HG03439 (cell line): ENCODE results near the gene CYB5R4.

Experiments
- ATAC-seq: cut with Tn5 transposase; IDR thresholded peaks from one replicate; pipeline ENCODE4 v1.9.1; 2021; ENCODE audit warnings: mild to moderate bottlenecking, moderate library complexity; ENCODE audit not compliant: unreplicated experiment

Gene CYB5R4

DNA sequence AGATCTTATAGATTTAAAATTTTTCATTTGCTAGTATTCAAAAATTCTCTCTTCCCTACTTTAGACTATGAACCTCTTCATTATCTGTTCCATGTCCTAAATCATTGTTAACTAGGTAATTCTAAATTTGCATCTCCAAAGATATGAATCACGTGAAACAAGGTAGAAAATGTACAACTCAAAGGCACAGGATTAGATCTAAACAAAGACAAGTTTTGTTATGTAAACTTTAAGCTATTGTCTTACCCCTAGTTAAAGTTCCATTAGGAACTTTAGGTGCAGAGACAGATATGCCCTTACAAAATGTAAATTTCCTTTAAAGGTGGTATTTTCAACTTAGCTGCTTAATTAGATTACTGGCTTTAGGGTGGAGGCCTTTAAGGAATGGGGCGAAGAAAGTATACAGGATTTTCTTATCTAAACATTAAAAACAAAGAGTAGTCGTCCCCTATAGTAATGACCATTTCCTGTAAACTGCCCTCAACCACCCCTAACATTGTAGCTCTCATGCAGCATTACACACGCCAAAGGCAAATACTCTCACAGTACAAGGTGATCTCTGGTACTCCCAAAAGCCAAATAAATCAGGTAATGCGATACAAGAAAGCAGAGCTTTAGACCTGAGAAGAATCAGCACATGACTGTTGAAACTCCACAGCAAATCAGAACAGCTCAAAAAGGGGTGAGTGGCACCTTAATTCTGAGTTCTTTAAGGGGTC lies 116.7 kb downstream of the CYB5R4 start:
- no peak for ATAC-seq

DNA sequence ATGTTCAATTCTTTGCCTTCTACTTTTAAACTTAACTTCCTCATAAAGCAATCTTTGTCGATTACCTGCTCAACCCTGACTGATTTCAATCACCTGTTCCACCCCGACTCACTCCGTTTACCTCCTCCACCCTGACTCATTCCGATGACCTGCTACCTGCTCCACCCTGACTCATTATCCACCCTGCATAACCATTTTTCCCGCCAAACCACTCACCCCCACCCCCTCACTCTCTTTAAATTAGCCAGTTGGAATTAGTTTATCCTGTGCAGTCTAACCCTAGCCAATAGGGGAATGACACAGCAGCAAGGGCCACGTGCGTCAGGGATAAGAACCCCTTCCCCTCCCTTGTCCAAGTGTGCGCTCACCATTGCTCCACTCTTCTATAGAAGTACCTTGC lies 117.4 kb downstream of the CYB5R4 start:
- no peak for ATAC-seq

DNA sequence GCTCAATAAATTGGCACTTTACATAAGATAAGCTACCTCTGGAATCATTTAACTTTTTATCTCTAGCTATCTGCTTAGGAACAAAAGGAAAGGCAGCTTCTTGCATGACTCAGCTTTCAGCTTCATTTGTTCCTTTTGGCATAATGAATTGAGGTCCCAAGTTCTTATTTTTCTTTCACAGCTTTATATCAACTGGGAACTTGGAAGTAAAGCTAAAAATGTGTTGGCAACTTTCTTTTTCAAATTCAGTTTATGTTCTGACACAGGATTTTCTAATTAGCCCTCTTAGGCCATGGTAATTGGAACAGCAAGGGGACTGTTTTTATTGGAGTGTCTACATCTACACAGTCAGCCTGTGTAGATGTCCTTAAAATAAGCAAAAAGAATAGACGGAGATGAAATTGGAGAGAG lies 118.8 kb downstream of the CYB5R4 start:
- no peak for ATAC-seq

DNA sequence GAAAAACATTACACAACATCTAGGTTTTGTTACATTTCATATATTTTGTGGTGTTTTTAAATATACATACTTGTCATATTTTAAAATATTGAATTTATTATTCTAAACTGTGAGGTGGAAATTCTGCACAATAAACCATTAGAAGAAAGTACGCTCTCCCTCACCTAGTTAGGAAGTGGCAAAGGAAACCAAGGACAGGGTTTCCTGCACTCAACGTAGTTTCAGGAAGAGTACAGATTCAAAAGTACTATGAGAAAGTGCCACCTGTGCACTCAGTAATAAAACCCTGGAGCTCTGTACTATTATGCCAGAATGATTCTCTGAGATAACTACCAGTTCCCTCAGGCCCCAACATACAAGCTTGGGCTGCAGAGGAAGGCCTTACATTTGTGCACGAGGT lies 119.5 kb downstream of the CYB5R4 start:
- ATAC-seq: no peak

DNA sequence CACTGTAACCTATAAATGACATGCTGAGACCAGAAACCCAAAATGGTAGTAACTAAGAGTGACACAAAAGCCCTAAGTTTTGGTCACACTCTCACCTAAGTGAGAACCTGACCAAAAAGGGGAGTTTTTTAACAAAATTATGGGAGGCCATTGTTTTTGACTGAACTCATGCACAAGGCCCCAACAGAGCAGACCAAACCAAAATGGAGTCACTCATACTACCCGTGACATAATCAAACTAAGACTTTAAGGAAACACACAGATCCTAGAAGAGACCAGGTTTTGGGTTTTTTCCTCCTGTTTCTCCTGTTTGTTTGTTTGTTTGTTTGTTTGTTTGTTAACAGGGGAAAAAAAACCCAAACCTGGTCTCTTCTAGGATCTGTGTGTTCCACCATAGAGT lies 124.9 kb downstream of the CYB5R4 start:
- no peak for ATAC-seq

DNA sequence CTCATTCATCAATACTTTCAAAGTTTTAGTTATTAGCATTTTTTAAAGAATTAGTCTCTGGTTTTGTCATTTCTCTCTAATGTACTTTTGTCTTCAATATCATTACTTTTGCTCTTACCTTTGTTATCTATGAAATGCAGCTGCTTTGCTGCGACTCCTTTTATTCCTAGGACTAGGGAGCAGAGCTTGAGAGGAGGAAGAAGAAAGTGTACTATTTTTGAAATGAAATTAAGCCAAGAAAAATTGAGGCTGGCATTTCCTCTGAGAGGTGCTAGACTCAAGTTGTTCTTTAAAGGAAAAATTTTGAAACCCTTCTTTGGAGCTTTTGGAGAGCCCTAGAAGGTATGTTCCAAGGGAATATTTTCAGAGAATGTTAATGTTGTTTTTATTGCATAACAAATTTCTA lies 125.8 kb downstream of the CYB5R4 start:
- no peak for ATAC-seq

DNA sequence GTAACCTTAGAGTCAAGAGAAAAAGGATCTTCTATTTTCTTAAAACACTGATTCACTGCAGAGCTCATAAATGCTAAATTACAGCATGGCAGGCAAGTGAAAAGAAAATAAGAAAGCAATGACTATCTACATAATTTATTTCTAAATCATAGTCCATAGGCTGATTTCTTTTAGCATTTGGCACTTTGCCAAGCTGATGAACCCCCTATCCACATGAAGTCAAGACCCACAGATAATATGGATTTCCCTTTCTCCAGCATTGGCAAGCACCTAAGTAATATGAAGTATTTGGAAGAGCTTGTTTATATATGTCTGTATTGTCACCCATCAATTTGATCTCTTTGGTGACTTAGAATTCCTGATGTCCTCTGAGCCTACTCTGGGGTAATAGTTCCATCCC lies 126.2 kb downstream of the CYB5R4 start:
- no peak for ATAC-seq

DNA sequence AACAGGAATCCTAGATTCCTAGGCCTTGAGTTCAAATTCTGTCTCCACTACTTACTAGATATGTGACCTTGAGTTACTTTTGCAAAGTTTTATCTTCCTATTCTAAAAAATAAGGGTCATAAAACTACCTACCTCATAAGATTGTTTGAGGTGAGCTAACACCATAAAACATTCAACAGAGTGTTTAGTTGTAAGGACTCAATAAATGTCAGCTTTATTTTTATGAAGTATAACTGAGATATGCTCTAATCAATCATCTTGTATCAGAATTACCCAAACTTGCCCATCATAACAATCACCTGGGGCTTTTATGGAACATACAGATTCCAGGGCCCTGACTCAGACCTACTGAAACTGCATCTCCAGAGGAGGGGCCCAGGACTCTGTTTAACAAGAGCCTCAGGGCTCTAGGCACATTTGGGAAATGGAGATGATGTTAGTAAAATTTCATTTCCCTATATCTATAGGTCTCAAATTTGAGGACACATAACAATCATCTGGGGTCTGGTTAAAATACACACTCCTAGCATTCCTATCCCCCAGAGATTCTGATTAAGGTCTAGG lies 138.6 kb downstream of the CYB5R4 start:
- no peak for ATAC-seq

DNA sequence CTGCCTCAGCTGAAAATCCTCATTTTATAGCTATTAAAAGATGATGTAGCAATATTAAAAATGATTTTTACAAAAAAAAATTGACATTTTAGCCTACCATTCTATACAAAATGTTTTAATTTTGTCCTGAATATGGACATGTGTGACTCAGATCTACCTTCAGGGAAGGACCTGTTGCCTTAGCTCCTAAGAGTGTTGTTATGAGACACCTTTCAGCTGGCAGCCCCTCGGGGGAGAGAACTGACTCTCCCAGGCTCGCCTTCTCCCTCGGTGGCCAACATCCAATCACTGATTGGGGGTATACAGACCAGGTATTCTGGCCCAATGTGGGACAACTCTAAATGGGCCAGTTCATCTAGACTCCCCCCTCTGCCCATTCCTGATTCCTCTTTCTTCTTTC lies 141.6 kb downstream of the CYB5R4 start:
- ATAC-seq: no peak

DNA sequence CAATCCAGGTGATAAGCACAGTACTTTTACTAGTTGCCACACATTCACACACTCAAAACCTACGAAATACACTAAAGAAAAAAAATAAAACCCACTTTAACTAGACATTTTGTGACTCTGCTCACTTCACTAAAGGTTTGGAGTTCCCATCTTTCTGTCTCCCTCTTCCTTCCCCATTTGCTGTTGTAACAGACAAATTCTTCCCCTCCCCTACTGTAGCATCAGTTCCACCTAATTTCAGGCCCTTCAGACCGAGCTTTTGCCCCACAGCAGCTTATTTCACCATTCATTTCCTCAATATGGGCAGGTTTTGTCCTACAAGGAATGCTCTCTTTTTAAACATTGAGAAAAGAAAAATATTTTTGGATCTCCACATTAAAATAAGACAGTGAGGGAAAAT lies 142.7 kb downstream of the CYB5R4 start:
- no peak for ATAC-seq

DNA sequence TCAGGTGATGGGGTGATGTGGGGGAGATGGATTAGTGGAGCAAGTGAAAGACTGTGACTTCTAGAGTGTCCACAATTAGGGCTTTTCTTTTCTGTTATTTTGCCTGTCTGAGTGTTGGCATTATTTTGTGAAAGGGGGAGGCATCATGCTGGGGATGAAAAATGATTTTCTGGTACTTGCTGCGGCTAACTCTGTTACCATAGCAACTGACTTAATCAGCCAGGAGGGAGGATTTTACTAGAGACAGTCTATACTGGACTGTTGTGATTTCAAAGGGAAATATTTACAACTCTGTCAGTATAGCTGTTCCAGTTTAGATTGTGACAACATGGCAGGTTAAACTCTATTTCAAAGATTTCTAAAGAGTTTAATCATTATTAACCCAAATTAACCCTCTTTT lies 143.6 kb downstream of the CYB5R4 start:
- no peak for ATAC-seq

DNA sequence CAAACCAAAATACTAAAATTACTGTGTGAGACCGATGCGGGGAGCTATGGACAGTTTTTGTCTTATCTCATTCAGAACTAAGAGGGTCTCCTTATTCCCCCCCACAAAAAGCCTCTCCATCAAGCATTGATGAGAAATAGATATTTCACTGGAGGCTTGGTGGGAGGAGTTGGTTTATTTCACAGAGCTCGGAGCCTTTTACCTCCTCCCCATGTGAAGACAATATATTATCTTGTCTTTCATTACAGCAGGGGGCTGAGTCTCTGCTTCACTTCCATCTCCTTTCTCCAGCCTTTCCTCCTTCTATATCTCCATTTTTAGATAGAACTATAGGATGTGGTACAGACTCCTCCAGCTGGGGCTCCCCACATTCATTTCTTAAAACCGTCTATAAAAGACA lies 144.2 kb downstream of the CYB5R4 start:
- ATAC-seq: no peak

DNA sequence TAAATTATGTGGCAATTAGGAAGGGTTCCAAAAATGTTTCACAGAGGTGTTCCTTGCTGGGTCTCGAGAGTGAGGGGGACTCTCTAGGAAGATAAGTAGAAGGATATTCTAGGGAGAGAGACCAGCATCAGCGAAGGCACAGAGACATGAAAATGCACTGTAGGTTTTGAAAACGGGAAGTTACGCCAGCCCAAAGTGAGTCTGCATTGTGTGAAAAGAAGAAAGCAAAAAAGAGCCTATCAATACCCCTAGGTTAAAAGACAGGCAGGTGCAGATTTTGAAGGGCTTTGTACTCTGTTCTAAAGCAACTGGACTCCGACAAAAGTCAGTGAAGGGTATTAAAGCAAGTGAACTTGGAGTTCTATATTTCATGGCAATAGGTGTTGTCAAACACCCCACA lies 148.4 kb downstream of the CYB5R4 start:
- no peak for ATAC-seq

DNA sequence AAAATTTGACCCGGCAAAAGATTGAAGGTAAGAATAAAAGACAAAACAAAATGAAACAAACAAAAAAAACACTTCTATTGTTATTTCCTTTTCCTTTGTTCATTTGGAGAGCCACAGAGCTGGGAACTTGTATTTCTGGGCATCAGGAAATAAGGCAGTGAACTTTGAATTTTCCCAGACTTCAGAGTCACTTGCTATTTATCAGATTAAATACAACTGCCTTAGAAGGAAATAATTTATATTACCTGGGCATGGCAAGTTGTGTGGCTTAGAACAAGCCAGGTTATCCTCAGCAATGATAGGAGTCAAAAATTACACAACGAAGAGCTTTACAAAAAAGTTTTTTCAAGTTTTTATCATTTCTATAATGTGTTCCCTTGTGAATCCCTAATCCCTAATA lies 153.9 kb downstream of the CYB5R4 start:
- ATAC-seq: no peak

DNA sequence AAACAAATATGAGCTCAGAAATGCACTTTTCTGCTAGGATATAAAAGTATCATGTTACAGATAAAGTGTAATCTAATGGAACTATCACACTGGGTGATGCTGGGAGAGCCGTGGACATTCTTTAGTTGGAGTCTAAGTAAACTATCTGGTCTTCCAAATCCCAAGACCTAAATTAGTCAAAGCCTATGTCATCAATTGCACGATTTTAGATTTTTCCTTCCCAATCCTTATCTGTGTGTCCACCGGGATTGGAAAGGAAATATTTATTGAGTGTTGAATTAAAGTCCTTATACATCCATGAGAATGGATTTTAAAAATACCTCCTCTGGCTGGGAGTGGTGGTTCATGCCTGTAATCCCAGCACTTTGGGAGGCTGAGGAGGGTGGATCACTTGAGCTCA lies 154.4 kb downstream of the CYB5R4 start:
- ATAC-seq: no peak

DNA sequence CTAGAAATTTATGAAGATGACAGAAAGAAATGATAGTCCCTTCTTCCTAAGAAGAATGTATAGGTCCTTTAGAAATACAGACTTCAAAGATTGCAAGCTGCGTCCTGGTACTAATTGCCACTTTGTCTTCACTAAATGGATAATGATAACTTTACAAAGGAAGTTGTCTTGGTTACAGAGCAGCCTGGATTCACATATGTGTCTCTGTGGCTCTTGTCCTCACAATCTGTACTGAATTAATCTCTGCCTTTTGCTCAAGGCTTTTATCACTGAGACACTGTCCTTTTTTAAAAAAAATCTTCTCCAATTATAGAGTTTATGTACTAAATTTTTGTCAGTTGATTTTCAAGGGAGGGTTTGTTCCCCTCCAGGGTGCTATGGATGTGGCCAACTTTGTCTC lies 156.5 kb downstream of the CYB5R4 start:
- no peak for ATAC-seq
